K562 (cell line): ENCODE data around the gene ELMO1. TPM values are rescaled to one million over a fixed set of nuclear protein-coding genes. Genes with fewer than 3 reads are reported as not detected.

Source experiments
- ATAC-seq: fragments of 200-7000 bp; cut with Tn5 transposase; 3 replicates; pipeline ENCODE4 v1.9.1; 2020; ENCODE audit warnings: moderate library complexity
- BruUV-seq: library from RNA; stranded (reverse); fragments of 400-500 nt; replicated peaks from 2 replicates; lab custom pipeline; 2021; lab: Mats Ljungman, UMichigan
- CTCF ChIA-PET: fragments of 300-600 bp; formaldehyde crosslinking; extraction: SDS; loops from one replicate; lab custom pipeline; 2021; ENCODE audit warnings: low intra/inter-chr PET ratio; lab: Yijun Ruan, JAX
- POLR2A ChIA-PET: fragments of 300-600, 350-650 bp; sonication (Branson Sonifier 250); formaldehyde crosslinking; extraction: SDS; loops from one replicate; lab custom pipeline; 2021; ENCODE audit warnings: antibody characterized with exemption, inconsistent platforms; lab: Yijun Ruan, JAX
- DNase-seq, 4 experiments: peaks; one replicate each; pipeline versions ENCODE4 v3.0.0 to v3.0.0-alpha.2; 2011 to 2018; ENCODE audit warnings: low spot score in 3 of 4, mixed read lengths in 3 of 4; ENCODE audit errors: extremely low read depth in 1 of 4
- FAIRE-seq: peaks from 2 replicates; lab custom pipeline; 2011; peaks lifted over from hg19 to GRCh38; lab: Jason Lieb, UNC
- H2AFZ ChIP-seq: 2 replicates; pipeline ENCODE4 v1.6.0; 2011; ENCODE audit warnings: low read depth, low read length, control low read depth, inconsistent platforms
- H3K27ac ChIP-seq: fragments of 200-600 bp; 3 replicates; pipeline ENCODE4 v1.8.0; 2011; ENCODE audit warnings: low read depth, mild to moderate bottlenecking, control low read depth, inconsistent platforms, low read length, moderate library complexity, mixed read lengths; ENCODE audit errors: extremely low read depth
- H3K27me3 ChIP-seq, 2 experiments: fragments of 300-600 bp in 1 of 2; 2 replicates in 1 of 2; 3 replicates in 1 of 2; pipeline versions ENCODE4 v1.6.0 to v1.8.0; 2011; ENCODE audit warnings: inconsistent platforms in 2 of 2, low read length in 2 of 2, mild to moderate bottlenecking in 1 of 2, mixed read lengths in 1 of 2, moderate library complexity in 1 of 2; ENCODE audit not compliant: control insufficient read depth in 2 of 2, insufficient read depth in 2 of 2
- H3K36me3 ChIP-seq: fragments of 300-600 bp; 3 replicates; pipeline ENCODE4 v1.8.0; 2011; ENCODE audit warnings: mild to moderate bottlenecking, low read length, inconsistent platforms; ENCODE audit not compliant: control insufficient read depth, insufficient read depth
- H3K4me1 ChIP-seq, 2 experiments: fragments of 200-600 bp in 1 of 2; replicated peaks in 1 of 2; 2 replicates in 1 of 2; 3 replicates in 1 of 2; pipeline versions ENCODE4 v1.5.1 to v1.8.0; 2011; ENCODE audit warnings: inconsistent platforms in 2 of 2, low read length in 2 of 2, mild to moderate bottlenecking in 1 of 2, mixed read lengths in 1 of 2, moderate library complexity in 1 of 2; ENCODE audit not compliant: control insufficient read depth in 2 of 2, insufficient read depth in 2 of 2
- H3K4me2 ChIP-seq: 2 replicates; pipeline ENCODE4 v1.6.1; 2011; ENCODE audit warnings: low read length, control low read depth, inconsistent platforms, mixed read lengths; ENCODE audit not compliant: insufficient read depth
- H3K4me3 ChIP-seq: fragments of 200-600 bp; sonication (generic), shearing (Covaris generic); 2 replicates; pipeline ENCODE4 v1.5.1; 2016; ENCODE audit warnings: control low read depth, inconsistent platforms
- H3K79me2 ChIP-seq: fragments of 200-600 bp; 3 replicates; pipeline ENCODE4 v1.8.0; 2011; ENCODE audit warnings: low read length, inconsistent platforms; ENCODE audit not compliant: control insufficient read depth, insufficient read depth
- H3K9ac ChIP-seq, 2 experiments: 2 replicates each; pipeline versions ENCODE4 v1.6.0 to v1.6.1; 2011; ENCODE audit warnings: low read depth in 2 of 2, low read length in 2 of 2, control low read depth in 1 of 2, inconsistent platforms in 1 of 2, mild to moderate bottlenecking in 1 of 2, mixed read lengths in 1 of 2; ENCODE audit not compliant: insufficient read depth in 1 of 2
- H3K9me1 ChIP-seq: one replicate; pipeline ENCODE4 v1.6.0; 2011; ENCODE audit warnings: inconsistent platforms, mild to moderate bottlenecking, low read length, moderate library complexity; ENCODE audit not compliant: control insufficient read depth, insufficient read depth
- H3K9me3 ChIP-seq: replicated peaks from 2 replicates; pipeline ENCODE4 v1.5.1; 2011; ENCODE audit warnings: low read depth, low read length, inconsistent platforms; ENCODE audit not compliant: control insufficient read depth, insufficient read depth
- H4K20me1 ChIP-seq: replicated peaks from 2 replicates; pipeline ENCODE4 v1.6.1; 2011; ENCODE audit warnings: low read length, inconsistent platforms, mixed read lengths; ENCODE audit not compliant: control insufficient read depth, insufficient read depth
- DACH1 ChIP-seq: fragments of 450-650 bp; IDR thresholded peaks from 2 replicates; pipeline ENCODE4 v1.6.1; 2018; ENCODE audit not compliant: partially characterized antibody
- RAD51 ChIP-seq: fragments of 450-650 bp; IDR thresholded peaks from 2 replicates; pipeline ENCODE4 v1.7.1; 2016; ENCODE audit warnings: low read depth, mild to moderate bottlenecking, borderline replicate concordance
- RHOXF2B ChIP-seq: fragments of 250-450 bp; sonication (Bioruptor Pico); conservative IDR thresholded peaks from 2 replicates; pipeline ENCODE4 v1.5.1; 2021
- SETDB1 ChIP-seq: IDR thresholded peaks from one replicate; pipeline ENCODE4 v1.6.1; 2012; ENCODE audit warnings: low read length, control low read depth, inconsistent platforms
- SNRNP70 ChIP-seq: fragments of 200-400 bp; formaldehyde crosslinking; optimal IDR thresholded peaks from 2 replicates; pipeline ENCODE3; 2017; ENCODE audit warnings: low read depth, low read length
- XRCC3 ChIP-seq: fragments of 450-650 bp; IDR thresholded peaks from 2 replicates; pipeline ENCODE4 v1.6.1; 2017; ENCODE audit warnings: mild to moderate bottlenecking, moderate library complexity
- ZNF75A ChIP-seq: fragments of 450-650 bp; formaldehyde crosslinking; IDR thresholded peaks from 2 replicates; pipeline ENCODE4 v1.4.0; 2020; ENCODE audit warnings: mild to moderate bottlenecking
- WGBS: fragments of 100-300 bp; shearing (Covaris generic); methylation state at CpG from one replicate; pipeline ENCODE4 v1.1.6; 2016; ENCODE audit warnings: low coverage, mixed read lengths; ENCODE audit not compliant: insufficient coverage; ENCODE audit errors: missing lambda C conversion rate; 5-methylcytosine and 5-hydroxymethylcytosine counted together
- in situ Hi-C: fragments of 300-500 bp; cut with MboI; formaldehyde crosslinking; loops from 4 replicates; pipeline ENCODE4 v1.15.0; 2018; ENCODE audit warnings: inconsistent platforms, mixed read lengths
- intact Hi-C: fragments of 100-400 bp; cut with micrococcal nuclease; formaldehyde crosslinking; loops from 2 replicates; pipeline ENCODE4 v1.14.2; 2022
- polyA plus RNA-seq, 8 experiments: library from polyadenylated mRNA; depleted of rRNA in 4 of 8; stranded (reverse) in 5 of 8; unstranded in 3 of 8; fragments of >200 nt; fragmentation: Nextera tagmentation in 2 of 8; fragmentation: Illumina TruSeq in 1 of 8; extraction: Ambion mirVana in 2 of 8; extraction: Trizol in 1 of 8; gene quantifications; 2 replicates each; pipeline versions ENCODE4 v1.2.1 to v1.2.3, GENCODE V29; 2011 to 2014; ENCODE audit warnings: inconsistent platforms in 1 of 8, missing spikeins in 1 of 8
- total RNA-seq, 7 experiments: library from RNA; depleted of rRNA in 6 of 7; stranded (reverse); fragments of >200 nt in 6 of 7; fragmentation: Illumina TruSeq in 2 of 7; extraction: Trizol in 2 of 7; gene quantifications; 2 replicates each; pipeline versions ENCODE4 v1.2.1 to v1.2.3, GENCODE V29; 2011 to 2021; ENCODE audit warnings: low replicate concordance in 1 of 7
- TF ChIP-seq, protein P1 (sequence below): fragments of 250-450 bp; sonication (Bioruptor Pico); IDR thresholded peaks from 2 replicates; pipeline ENCODE4 v1.5.0; 2020; ENCODE audit warnings: mild to moderate bottlenecking
- TF ChIP-seq, protein P2 (sequence below): fragments of 450-650 bp; formaldehyde crosslinking; IDR thresholded peaks from 2 replicates; pipeline ENCODE4 v1.4.0; 2020; ENCODE audit warnings: mild to moderate bottlenecking, moderate library complexity

The ELMO1 gene
- total and polyA plus RNA-seq, 9 of the 15 experiments (the other 6 are each of a cell fraction or from before 2014, with no cell fraction given), result 0.36 to 7.2 (median 3.6) TPM

DNA sequence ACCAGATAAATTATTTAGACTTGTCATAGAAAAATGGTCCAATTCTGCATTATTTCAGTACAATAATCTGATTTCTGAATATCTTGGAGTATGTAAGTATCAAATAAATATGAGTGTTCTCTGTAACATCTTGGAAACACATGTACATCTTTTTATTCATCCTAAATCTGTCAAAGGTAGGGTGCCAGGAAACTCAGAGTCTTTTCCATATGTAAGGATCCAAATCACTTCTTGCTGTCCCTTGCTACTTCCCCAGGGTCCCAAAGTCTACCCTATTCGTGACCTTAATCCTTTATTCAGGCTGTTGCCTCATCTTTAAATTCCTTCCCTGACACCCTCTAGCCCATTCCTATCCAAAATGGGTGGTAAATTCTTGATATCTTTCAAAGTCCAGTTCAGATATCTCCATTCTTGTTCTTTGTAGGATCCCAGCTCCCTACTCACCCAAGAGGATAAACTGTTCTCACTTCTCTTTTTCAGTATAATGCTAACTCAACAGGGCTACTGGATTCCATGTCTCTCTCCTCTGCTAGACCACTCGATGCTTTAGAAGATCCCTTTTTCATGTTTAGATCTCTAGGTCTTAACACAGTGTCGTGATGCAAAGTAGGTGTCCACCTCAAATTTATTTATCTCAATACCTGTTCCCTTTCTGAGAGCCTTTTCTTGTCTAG, 493.1 kb downstream of the ELMO1 start:
- no peak overlapping the region for H2AFZ ChIP-seq
- intact Hi-C loops (no loop called here), in situ Hi-C loops (no loop called here)
- ATAC-seq (no peak), DNase-seq (no peak), FAIRE-seq (no peak)
- no TSS peak for BruUV-seq
- H3K36me3 ChIP-seq, result no peaks in the 10 kb centered on the region
- no peaks in the 10 kb centered on the region for H3K27me3 ChIP-seq
- no peak overlapping the region for H3K9ac ChIP-seq
- H4K20me1 ChIP-seq, result 0 out of 2 replicates have a peak, but pooled peaks cover 3% of the 10 kb centered on the region
- TF ChIP-seq SNRNP70, result no peak
- TF ChIP-seq, protein P1, sequence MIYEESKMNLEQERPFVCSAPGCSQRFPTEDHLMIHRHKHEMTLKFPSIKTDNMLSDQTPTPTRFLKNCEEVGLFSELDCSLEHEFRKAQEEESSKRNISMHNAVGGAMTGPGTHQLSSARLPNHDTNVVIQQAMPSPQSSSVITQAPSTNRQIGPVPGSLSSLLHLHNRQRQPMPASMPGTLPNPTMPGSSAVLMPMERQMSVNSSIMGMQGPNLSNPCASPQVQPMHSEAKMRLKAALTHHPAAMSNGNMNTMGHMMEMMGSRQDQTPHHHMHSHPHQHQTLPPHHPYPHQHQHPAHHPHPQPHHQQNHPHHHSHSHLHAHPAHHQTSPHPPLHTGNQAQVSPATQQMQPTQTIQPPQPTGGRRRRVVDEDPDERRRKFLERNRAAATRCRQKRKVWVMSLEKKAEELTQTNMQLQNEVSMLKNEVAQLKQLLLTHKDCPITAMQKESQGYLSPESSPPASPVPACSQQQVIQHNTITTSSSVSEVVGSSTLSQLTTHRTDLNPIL (CRISPR knock-in tag), result no peak
- no peak for TF ChIP-seq SETDB1
- TF ChIP-seq RHOXF2B, result no peak
- no peak for TF ChIP-seq RAD51
- no peak for TF ChIP-seq XRCC3
- no peak for TF ChIP-seq ZNF75A (CRISPR knock-in tag)
- TF ChIP-seq, protein P2, sequence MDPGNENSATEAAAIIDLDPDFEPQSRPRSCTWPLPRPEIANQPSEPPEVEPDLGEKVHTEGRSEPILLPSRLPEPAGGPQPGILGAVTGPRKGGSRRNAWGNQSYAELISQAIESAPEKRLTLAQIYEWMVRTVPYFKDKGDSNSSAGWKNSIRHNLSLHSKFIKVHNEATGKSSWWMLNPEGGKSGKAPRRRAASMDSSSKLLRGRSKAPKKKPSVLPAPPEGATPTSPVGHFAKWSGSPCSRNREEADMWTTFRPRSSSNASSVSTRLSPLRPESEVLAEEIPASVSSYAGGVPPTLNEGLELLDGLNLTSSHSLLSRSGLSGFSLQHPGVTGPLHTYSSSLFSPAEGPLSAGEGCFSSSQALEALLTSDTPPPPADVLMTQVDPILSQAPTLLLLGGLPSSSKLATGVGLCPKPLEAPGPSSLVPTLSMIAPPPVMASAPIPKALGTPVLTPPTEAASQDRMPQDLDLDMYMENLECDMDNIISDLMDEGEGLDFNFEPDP, result no peak
- TF ChIP-seq DACH1, result no peak
- no peak overlapping the region for H3K4me3 ChIP-seq
- H3K79me2 ChIP-seq, result no peaks in the 10 kb centered on the region
- H3K9me3 ChIP-seq, result no peaks in the 10 kb centered on the region
- ChIA-PET POLR2A (no interaction called here), CTCF (no interaction called here)
- no peaks in the 10 kb centered on the region for H3K9me1 ChIP-seq
- no peak overlapping the region for H3K4me2 ChIP-seq
- no peaks in the 10 kb centered on the region for H3K4me1 ChIP-seq
- 2% methylated on average over 3 of the region's 3 CpGs for WGBS
- no peak overlapping the region for H3K27ac ChIP-seq
